Measurements from ENCODE around the gene ZCCHC7. TPM values are rescaled to one million over a fixed set of nuclear protein-coding genes. Genes with fewer than 3 reads are reported as not detected.

The ZCCHC7 gene
- total RNA-seq, 1 experiment from 2014 or later: 31.2 TPM

- Histone ChIP-seq H3K4me1 (ENCODE audit: control insufficient read depth in 1 of 2, insufficient read depth in 2 of 2, low read length in 2 of 2) (peaks cover 14 to 25% of the 10 kb centered on the region in 2 experiments; a peak in 3 of 4 replicates), H3K4me3 (replicated peaks in 1 of 2; ENCODE audit: low read depth in 1 of 2, low read length in 2 of 2) (no peak overlapping the region), H3K27ac (ENCODE audit: low read depth, low read length) (no peak overlapping the region), H3K4me2 (ENCODE audit: low read length) (peak overlapping the region; percentile 28; the same call in 1 of the 2 replicates), H3K9me3 (ENCODE audit: control insufficient read depth in 1 of 2, insufficient read depth in 1 of 2, low read depth in 1 of 2, low read length in 2 of 2) (no peaks in the 10 kb centered on the region), H4K20me1 (ENCODE audit: insufficient read depth) (no peaks in the 10 kb centered on the region; the same call in 1 of the 2 replicates), H3K36me3 (ENCODE audit: control insufficient read depth in 1 of 2, insufficient read depth in 2 of 2, low read length in 2 of 2) (no peaks in the 10 kb centered on the region), H3K9me2 (ENCODE audit: insufficient read depth) (no peaks in the 10 kb centered on the region), H3K79me2 (ENCODE audit: insufficient read depth, low read length) (peaks cover 20% of the 10 kb centered on the region; the same call in 1 of the 2 replicates), H3K9ac (ENCODE audit: low read length) (no peak overlapping the region), H2AFZ (ENCODE audit: low read depth, low read length, poor library complexity, severe bottlenecking) (no peak overlapping the region), H3K27me3 (ENCODE audit: insufficient read depth, low read length) (no peaks in the 10 kb centered on the region)
- no peak for TF ChIP-seq TCF7L2 (IDR thresholded peaks at IDR 0.05; ENCODE audit: borderline replicate concordance, extremely low read depth, insufficient read depth, insufficient read length)
- no peak for TF ChIP-seq FOSL1 (IDR thresholded peaks at IDR 0.05; ENCODE audit: low read depth)
- TF ChIP-seq POLR2AphosphoS5 (IDR thresholded peaks at IDR 0.05; ENCODE audit: low read depth, low read length): no peak
- TF ChIP-seq ELF1 (IDR thresholded peaks at IDR 0.05; ENCODE audit: borderline replicate concordance, low read depth): no peak
- TF ChIP-seq REST (IDR thresholded peaks at IDR 0.05; ENCODE audit: low read depth): no peak
- TF ChIP-seq JUND (IDR thresholded peaks at IDR 0.05): no peak
- no peak for TF ChIP-seq ZNF274 (IDR thresholded peaks at IDR 0.05; ENCODE audit: low read depth, low read length)
- no peak for TF ChIP-seq ZFX (IDR thresholded peaks at IDR 0.05)
- TF ChIP-seq EZH2phosphoT487 (IDR thresholded peaks at IDR 0.05; ENCODE audit: borderline replicate concordance): no peak
- no peak for TF ChIP-seq SP1 (IDR thresholded peaks at IDR 0.05; ENCODE audit: low read depth)
- no peak for TF ChIP-seq ATF3 (IDR thresholded peaks at IDR 0.05)
- no peak for TF ChIP-seq YY1 (IDR thresholded peaks at IDR 0.05; ENCODE audit: extremely low read depth, insufficient replicate concordance, low read depth, low read length)
- TF ChIP-seq CTCF (IDR thresholded peaks at IDR 0.05 in 2 of 3, conservative IDR thresholded peaks at IDR 0.05 in 1 of 3; ENCODE audit: borderline replicate concordance in 1 of 3, insufficient read depth in 1 of 3, low read depth in 2 of 3, low read length in 2 of 3): no peak
- TF ChIP-seq CEBPB (IDR thresholded peaks at IDR 0.05; ENCODE audit: low read depth): no peak
- TF ChIP-seq EZH2 (IDR thresholded peaks at IDR 0.05): no peak
- no peak for TF ChIP-seq MAX (IDR thresholded peaks at IDR 0.05)
- TF ChIP-seq SRF (IDR thresholded peaks at IDR 0.05; ENCODE audit: low read depth): no peak
- TF ChIP-seq CBX3 (IDR thresholded peaks at IDR 0.05; ENCODE audit: low read depth): no peak
- ChIA-PET POLR2A (no interaction called here), CTCF (no interaction called here), RAD21 (ENCODE audit: low non-redundant PET in 1 of 2, low total read pairs in 2 of 2, uncharacterized antibody in 2 of 2, unreplicated experiment in 2 of 2) (interaction anchor here in 1 of 2 experiments (0.6 kb wide), 1 partner anchor 218 kb away, joined by 3 read pairs; no protein-coding TSS in a partner anchor)
- ATAC-seq (no peak), DNase-seq (ENCODE audit: low read depth, low spot score) (no peak)
- BruUV-seq (replicated peaks): no TSS peak
- intact Hi-C loops (cut with micrococcal nuclease): no loop called here
These were observed 109.1 kb downstream of the ZCCHC7 start for GRCh38 chr9:37229455-37229854.

All from HCT116 (cell line).